SK-N-SH (cell line): Measurements from ENCODE around the gene HS3ST1. TPM values are rescaled to one million over a fixed set of nuclear protein-coding genes. Genes with fewer than 3 reads are reported as not detected.

Experiments used
- CTCF ChIA-PET: fragments of 300-600, 350-600 bp; formaldehyde crosslinking; extraction: SDS; loops from one replicate; lab custom pipeline; 2021; lab: Yijun Ruan, JAX
- POLR2A ChIA-PET: fragments of 350-600 bp; sonication (Branson Sonifier 250); formaldehyde crosslinking; extraction: SDS; loops from one replicate; lab custom pipeline; 2020; ENCODE audit warnings: antibody characterized with exemption, inconsistent platforms; lab: Yijun Ruan, JAX
- DNase-seq: peaks from one replicate; pipeline ENCODE4 v3.0.0; 2012
- H2AFZ ChIP-seq: fragments of 200-600 bp; sonication (generic); 2 replicates; pipeline ENCODE4 v1.8.1; 2016; ENCODE audit warnings: antibody characterized with exemption, mild to moderate bottlenecking, low read depth
- H3F3A ChIP-seq: fragments of 200-600 bp; sonication (generic); replicated peaks from 2 replicates; pipeline ENCODE3; 2016; ENCODE audit warnings: antibody characterized with exemption, mild to moderate bottlenecking; ENCODE audit not compliant: insufficient read depth
- H3K27ac ChIP-seq, 2 experiments: fragments of 200-500 bp in 1 of 2; fragments of 200-600 bp in 1 of 2; sonication (Bioruptor generic) in 1 of 2; sonication (generic), shearing (Covaris generic) in 1 of 2; 2 replicates each; pipeline versions ENCODE4 v1.5.1 to v1.6.1; 2014 to 2016; ENCODE audit warnings: low read depth in 2 of 2, inconsistent platforms in 1 of 2, low read length in 1 of 2, mild to moderate bottlenecking in 1 of 2, mixed read lengths in 1 of 2
- H3K27me3 ChIP-seq: fragments of 200-600 bp; sonication (generic), shearing (Covaris generic); 2 replicates; pipeline ENCODE4 v1.6.1; 2016; ENCODE audit warnings: mixed run types; ENCODE audit not compliant: insufficient read depth
- H3K36me3 ChIP-seq, 2 experiments: fragments of 200-500 bp in 1 of 2; fragments of 200-600 bp in 1 of 2; sonication (Bioruptor generic) in 1 of 2; sonication (generic) in 1 of 2; replicated peaks in 1 of 2; 2 replicates each; pipeline versions ENCODE3 to v1.5.1; 2014 to 2016; ENCODE audit warnings: low read length in 1 of 2, mild to moderate bottlenecking in 1 of 2; ENCODE audit not compliant: insufficient read depth in 2 of 2, control insufficient read depth in 1 of 2
- H3K4me1 ChIP-seq, 2 experiments: fragments of 200-500 bp in 1 of 2; fragments of 200-600 bp in 1 of 2; sonication (Bioruptor generic) in 1 of 2; sonication (generic), shearing (Covaris generic) in 1 of 2; 2 replicates each; pipeline versions ENCODE4 v1.5.1 to v1.6.1; 2014 to 2016; ENCODE audit warnings: low read depth in 1 of 2, low read length in 1 of 2, mixed run types in 1 of 2; ENCODE audit not compliant: insufficient read depth in 2 of 2, control insufficient read depth in 1 of 2
- H3K4me2 ChIP-seq: fragments of 200-600 bp; sonication (generic), shearing (Covaris generic); 2 replicates; pipeline ENCODE4 v1.6.1; 2017; ENCODE audit warnings: mixed run types
- H3K4me3 ChIP-seq, 2 experiments: fragments of 200-500 bp in 1 of 2; fragments of 200-600 bp in 1 of 2; sonication (Bioruptor generic) in 1 of 2; sonication (generic), shearing (Covaris generic) in 1 of 2; 2 replicates each; pipeline versions ENCODE4 v1.5.1 to v1.8.1; 2014 to 2016; ENCODE audit warnings: low read depth in 2 of 2, inconsistent platforms in 1 of 2, low read length in 1 of 2, mild to moderate bottlenecking in 1 of 2, mixed read lengths in 1 of 2, moderate library complexity in 1 of 2
- H3K79me2 ChIP-seq: fragments of 200-600 bp; sonication (generic); 2 replicates; pipeline ENCODE4 v1.8.1; 2017; ENCODE audit warnings: mild to moderate bottlenecking; ENCODE audit not compliant: insufficient read depth
- H3K9ac ChIP-seq: fragments of 200-600 bp; sonication (generic); 2 replicates; pipeline ENCODE4 v1.6.1; 2017; ENCODE audit warnings: mixed run types
- H3K9me2 ChIP-seq: fragments of 200-600 bp; sonication (generic); 2 replicates; pipeline ENCODE4 v1.6.1; 2017; ENCODE audit warnings: mixed run types
- H3K9me3 ChIP-seq: fragments of 200-600 bp; sonication (generic); 2 replicates; pipeline ENCODE4 v1.6.1; 2017; ENCODE audit warnings: mixed run types, mild to moderate bottlenecking, moderate library complexity
- H4K20me1 ChIP-seq: fragments of 200-600 bp; sonication (generic); 2 replicates; pipeline ENCODE4 v1.6.1; 2017; ENCODE audit warnings: mild to moderate bottlenecking, mixed run types; ENCODE audit not compliant: insufficient read depth
- CTCF ChIP-seq: fragments of 200-600 bp; sonication (generic); IDR thresholded peaks from 2 replicates; pipeline ENCODE4 v1.6.1; 2017; ENCODE audit warnings: antibody characterized with exemption, mild to moderate bottlenecking, moderate library complexity
- ELF1 ChIP-seq: IDR thresholded peaks from 2 replicates; pipeline ENCODE4 v1.4.0; 2012
- EZH2phosphoT487 ChIP-seq: fragments of 200-600 bp; sonication (generic); IDR thresholded peaks from 2 replicates; pipeline ENCODE4 v1.6.1; 2017; ENCODE audit warnings: low read depth, mixed run types, mild to moderate bottlenecking, antibody characterized with exemption, moderate library complexity, borderline replicate concordance
- GATA2 ChIP-seq: sonication (generic); formaldehyde crosslinking; IDR thresholded peaks from 2 replicates; pipeline ENCODE4 v1.5.0; 2020; ENCODE audit warnings: mild to moderate bottlenecking, missing genetic modification reagents
- JUND ChIP-seq: IDR thresholded peaks from 2 replicates; pipeline ENCODE4 v1.4.0; 2012
- MAX ChIP-seq: IDR thresholded peaks from 2 replicates; pipeline ENCODE4 v1.4.0; 2012; ENCODE audit warnings: low read depth
- PBX3 ChIP-seq: IDR thresholded peaks from 2 replicates; pipeline ENCODE4; 2012
- RCOR1 ChIP-seq: fragments of 150-350 bp; IDR thresholded peaks from 2 replicates; pipeline ENCODE4 v1.6.1; 2017; ENCODE audit warnings: antibody characterized with exemption, low read length
- RFX5 ChIP-seq: IDR thresholded peaks from 2 replicates; pipeline ENCODE4 v1.6.1; 2012; ENCODE audit warnings: mild to moderate bottlenecking, improper control_type of control experiment, low read length
- SMC3 ChIP-seq: IDR thresholded peaks from 2 replicates; pipeline ENCODE4 v1.6.1; 2012; ENCODE audit warnings: low read depth, low read length, improper control_type of control experiment
- TAF1 ChIP-seq: IDR thresholded peaks from 2 replicates; pipeline ENCODE4 v1.6.1; 2012; ENCODE audit warnings: low read depth, mild to moderate bottlenecking, low read length, moderate library complexity, borderline replicate concordance
- TCF12 ChIP-seq: IDR thresholded peaks from 2 replicates; pipeline ENCODE4 v1.4.0; 2012
- TEAD4 ChIP-seq: IDR thresholded peaks from 2 replicates; pipeline ENCODE4 v1.4.0; 2012; ENCODE audit warnings: mild to moderate bottlenecking, borderline replicate concordance; ENCODE audit not compliant: insufficient read depth
- USF2 ChIP-seq: fragments of 150-350 bp; IDR thresholded peaks from 2 replicates; pipeline ENCODE4 v1.6.1; 2017; ENCODE audit warnings: antibody characterized with exemption, low read length, low read depth, borderline replicate concordance
- YY1 ChIP-seq: IDR thresholded peaks from 2 replicates; pipeline ENCODE4 v1.4.0; 2012; ENCODE audit warnings: low read depth, mild to moderate bottlenecking
- WGBS: methylation state at CpG from one replicate; pipeline ENCODE4 v1.1.6; 2017; ENCODE audit warnings: low lambda C conversion rate; 5-methylcytosine and 5-hydroxymethylcytosine counted together
- polyA plus RNA-seq, 3 experiments: library from polyadenylated mRNA; depleted of rRNA; stranded (reverse); fragments of >200 nt; gene quantifications; 2 replicates each; pipeline ENCODE4 v1.2.3, GENCODE V29; 2012
- TF ChIP-seq, protein P1 (sequence below): fragments of 150-350 bp; IDR thresholded peaks from 2 replicates; pipeline ENCODE4 v1.6.1; 2016; ENCODE audit warnings: mild to moderate bottlenecking, low read depth, low read length
- TF ChIP-seq, protein P2 (sequence below): IDR thresholded peaks from 2 replicates; pipeline ENCODE4 v1.4.0; 2012; ENCODE audit warnings: low read depth, borderline replicate concordance

The HS3ST1 gene
- polyA plus RNA-seq, 1 of the 3 experiments (the other 2 are of a cell fraction): not detected

GRCh38 chr4:11471618-11472017 lies 42.9 kb upstream of the HS3ST1 start:
- Histone ChIP-seq H3K9me2 (no peaks in the 10 kb centered on the region), H4K20me1 (no peaks in the 10 kb centered on the region), H2AFZ (no peak overlapping the region), H3K4me2 (no peak overlapping the region), H3K4me3 (no peak overlapping the region), H3K27ac (no peak overlapping the region), H3K79me2 (no peaks in the 10 kb centered on the region), H3K9me3 (no peaks in the 10 kb centered on the region), H3K4me1 (no peaks in the 10 kb centered on the region), H3K36me3 (no peaks in the 10 kb centered on the region), H3F3A (no peaks in the 10 kb centered on the region), H3K9ac (no peak overlapping the region), H3K27me3 (no peaks in the 10 kb centered on the region)
- ChIA-PET CTCF (no interaction called here), POLR2A (no interaction called here)
- DNase-seq: no peak
- WGBS: 21% methylated on average over 4 of the region's 4 CpGs
- TF ChIP-seq MAX (no peak), CTCF (no peak), JUND (no peak), USF2 (no peak), YY1 (no peak), RFX5 (no peak), TAF1 (no peak)
- TF ChIP-seq, protein P1, sequence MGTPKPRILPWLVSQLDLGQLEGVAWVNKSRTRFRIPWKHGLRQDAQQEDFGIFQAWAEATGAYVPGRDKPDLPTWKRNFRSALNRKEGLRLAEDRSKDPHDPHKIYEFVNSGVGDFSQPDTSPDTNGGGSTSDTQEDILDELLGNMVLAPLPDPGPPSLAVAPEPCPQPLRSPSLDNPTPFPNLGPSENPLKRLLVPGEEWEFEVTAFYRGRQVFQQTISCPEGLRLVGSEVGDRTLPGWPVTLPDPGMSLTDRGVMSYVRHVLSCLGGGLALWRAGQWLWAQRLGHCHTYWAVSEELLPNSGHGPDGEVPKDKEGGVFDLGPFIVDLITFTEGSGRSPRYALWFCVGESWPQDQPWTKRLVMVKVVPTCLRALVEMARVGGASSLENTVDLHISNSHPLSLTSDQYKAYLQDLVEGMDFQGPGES: no peak
- TF ChIP-seq, all 33 proteins: peak for 0

- no peak overlapping the region for H3K9ac ChIP-seq
- H3K4me3 ChIP-seq: no peak overlapping the region
- no peak for DNase-seq
- no peak overlapping the region for H2AFZ ChIP-seq
- 4% methylated on average over 3 of the region's 3 CpGs for WGBS
- H3K36me3 ChIP-seq: no peaks in the 10 kb centered on the region
- H3K79me2 ChIP-seq: no peaks in the 10 kb centered on the region
- ChIA-PET CTCF (no interaction called here), POLR2A (no interaction called here)
- no peaks in the 10 kb centered on the region for H3K27me3 ChIP-seq
- no peak overlapping the region for H3K27ac ChIP-seq
- H3K9me3 ChIP-seq: no peaks in the 10 kb centered on the region
- H3K9me2 ChIP-seq: no peaks in the 10 kb centered on the region
- no peak for TF ChIP-seq SMC3
- TF ChIP-seq GATA2 (CRISPR knock-in tag): no peak
- TF ChIP-seq, protein P2, sequence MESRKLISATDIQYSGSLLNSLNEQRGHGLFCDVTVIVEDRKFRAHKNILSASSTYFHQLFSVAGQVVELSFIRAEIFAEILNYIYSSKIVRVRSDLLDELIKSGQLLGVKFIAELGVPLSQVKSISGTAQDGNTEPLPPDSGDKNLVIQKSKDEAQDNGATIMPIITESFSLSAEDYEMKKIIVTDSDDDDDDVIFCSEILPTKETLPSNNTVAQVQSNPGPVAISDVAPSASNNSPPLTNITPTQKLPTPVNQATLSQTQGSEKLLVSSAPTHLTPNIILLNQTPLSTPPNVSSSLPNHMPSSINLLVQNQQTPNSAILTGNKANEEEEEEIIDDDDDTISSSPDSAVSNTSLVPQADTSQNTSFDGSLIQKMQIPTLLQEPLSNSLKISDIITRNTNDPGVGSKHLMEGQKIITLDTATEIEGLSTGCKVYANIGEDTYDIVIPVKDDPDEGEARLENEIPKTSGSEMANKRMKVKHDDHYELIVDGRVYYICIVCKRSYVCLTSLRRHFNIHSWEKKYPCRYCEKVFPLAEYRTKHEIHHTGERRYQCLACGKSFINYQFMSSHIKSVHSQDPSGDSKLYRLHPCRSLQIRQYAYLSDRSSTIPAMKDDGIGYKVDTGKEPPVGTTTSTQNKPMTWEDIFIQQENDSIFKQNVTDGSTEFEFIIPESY: no peak
- TF ChIP-seq TCF12: no peak
- no peak for TF ChIP-seq RCOR1
- TF ChIP-seq CTCF: no peak
- no peak for TF ChIP-seq PBX3
- no peak for TF ChIP-seq TEAD4
- TF ChIP-seq EZH2phosphoT487: no peak
- no peak for TF ChIP-seq ELF1
- H3K4me2 ChIP-seq: no peak overlapping the region
- H4K20me1 ChIP-seq: no peaks in the 10 kb centered on the region
- no peaks in the 10 kb centered on the region for H3F3A ChIP-seq
- no peaks in the 10 kb centered on the region for H3K4me1 ChIP-seq
Observed at GRCh38 chr4:11471046-11471441, 42.4 kb upstream of the HS3ST1 start.
